HepG2 (cell line): ENCODE measurements around the gene ULK4. TPM values are rescaled to one million over a fixed set of nuclear protein-coding genes. Genes with fewer than 3 reads are reported as not detected.

Experiments
- EP300 ChIP-seq, 3 experiments: sonication (generic) in 1 of 3; formaldehyde crosslinking in 1 of 3; IDR thresholded peaks; 2 replicates each; pipeline versions ENCODE4 v1.5.1 to v1.6.1; 2011 to 2020; ENCODE audit warnings: low read depth in 2 of 3, low read length in 2 of 3, borderline replicate concordance in 1 of 3, improper control_type of control experiment in 1 of 3, mild to moderate bottlenecking in 1 of 3, missing genetic modification reagents in 1 of 3, moderate library complexity in 1 of 3
- HIC2 ChIP-seq: sonication (generic); formaldehyde crosslinking; IDR thresholded peaks from 2 replicates; pipeline ENCODE4 v1.9.0; 2022; ENCODE audit warnings: low read depth, missing genetic modification reagents
- PBX3 ChIP-seq: sonication (generic); formaldehyde crosslinking; IDR thresholded peaks from 2 replicates; pipeline ENCODE4 v1.8.1; 2023; ENCODE audit warnings: missing genetic modification reagents, inconsistent platforms, borderline replicate concordance
- SNAPC4 ChIP-seq: sonication (generic); formaldehyde crosslinking; IDR thresholded peaks from 2 replicates; pipeline ENCODE4 v1.4.0; 2020; ENCODE audit warnings: mild to moderate bottlenecking, missing genetic modification reagents
- ZBTB25 ChIP-seq: IDR thresholded peaks from 2 replicates; pipeline ENCODE4 v1.6.1; 2018; ENCODE audit warnings: missing genetic modification reagents
- ZNF274 ChIP-seq: sonication (generic); formaldehyde crosslinking; IDR thresholded peaks from 2 replicates; pipeline ENCODE4 v1.5.1; 2020; ENCODE audit warnings: mild to moderate bottlenecking, missing genetic modification reagents
- ZNF512B ChIP-seq: sonication (generic); formaldehyde crosslinking; IDR thresholded peaks from 2 replicates; pipeline ENCODE4 v1.5.1; 2020; ENCODE audit warnings: missing genetic modification reagents, mild to moderate bottlenecking, borderline replicate concordance
- polyA plus RNA-seq, 8 experiments: library from polyadenylated mRNA; depleted of rRNA in 3 of 8; stranded (reverse) in 7 of 8; unstranded in 1 of 8; fragments of >200 nt; fragmentation: Illumina TruSeq in 4 of 8; extraction: Trizol in 4 of 8; gene quantifications; 2 replicates each; pipeline versions ENCODE4 v1.2.1 to v1.2.3, GENCODE V29; 2011 to 2016; ENCODE audit warnings: low read depth in 4 of 8, missing spikeins in 1 of 8, mixed read lengths in 1 of 8; ENCODE audit not compliant: insufficient read depth in 1 of 8
- total RNA-seq, 5 experiments: library from RNA; depleted of rRNA; stranded (reverse); fragments of >200 nt; fragmentation: Illumina TruSeq; extraction: Trizol; gene quantifications; 2 replicates each; pipeline ENCODE4 v1.2.3, GENCODE V29; 2016; ENCODE audit warnings: low read depth in 1 of 5

The ULK4 gene
- total and polyA plus RNA-seq, 2 of the 13 experiments (the other 11 are each of a cell fraction or from before 2014, with no cell fraction given) = 6.7 to 11.8 TPM

GRCh38 chr3:41198950-41199865 lies 762.7 kb downstream of the ULK4 start, which contains the start of gene CTNNB1 (continued):
- TF ChIP-seq ZBTB25 (CRISPR knock-in tag) (peak; percentile 96), EP300 (IDR thresholded peaks at IDR 0.05; ENCODE audit: low read depth in 2 of 2, low read length in 2 of 2) (peak in 1 of 2 experiments; percentile 62; a peak in 3 of 4 replicates), EP300 (CRISPR knock-in tag; IDR thresholded peaks at IDR 0.05; ENCODE audit: borderline replicate concordance) (peak; percentile 76), ZNF274 (CRISPR knock-in tag) (peak; percentile 95), PBX3 (CRISPR knock-in tag) (no peak), SNAPC4 (CRISPR knock-in tag) (no peak), HIC2 (CRISPR knock-in tag) (peak; percentile 76; the same call in 1 of the 2 replicates), ZNF512B (no peak)
